ENCODE results near the gene LSP1. TPM values are rescaled to one million over a fixed set of nuclear protein-coding genes. Genes with fewer than 3 reads are reported as not detected.

The LSP1 gene
- total and polyA plus RNA-seq, 2 donors from 2014 or later: 8.4 to 26.1 TPM

- FAIRE-seq (no peak), DNase-seq (no peak)
- TF ChIP-seq CTCF (IDR thresholded peaks at IDR 0.05; ENCODE audit: borderline replicate concordance, extremely low read depth, insufficient read depth): no peak
- H3K9me3 ChIP-seq (ENCODE audit: control insufficient read depth in 2 of 3, insufficient read depth in 1 of 3, low read length in 3 of 3): no peaks in the 10 kb centered on the region
- H3K36me3 ChIP-seq (ENCODE audit: control insufficient read depth in 2 of 3, insufficient read depth in 3 of 3, low read length in 3 of 3): no peaks in the 10 kb centered on the region
- H3K27me3 ChIP-seq (ENCODE audit: control insufficient read depth, insufficient read depth, low read length): no peaks in the 10 kb centered on the region
- H3K4me1 ChIP-seq (ENCODE audit: control insufficient read depth in 2 of 3, insufficient read depth in 2 of 3, low read depth in 1 of 3, low read length in 3 of 3): peaks cover 0 to 15% (median 0%) of the 10 kb centered on the region in 3 donors
- no peak overlapping the region for H3K27ac ChIP-seq (ENCODE audit: low read depth in 2 of 2, low read length in 2 of 2)
- H3K4me3 ChIP-seq (ENCODE audit: low read length in 3 of 3): no peak overlapping the region
- intact Hi-C loops (cut with DNase I): no loop called here
- no peak overlapping the region for H3K9ac ChIP-seq (ENCODE audit: low read length in 3 of 3)
These were observed 7.2 kb downstream of the LSP1 start for GRCh38 chr11:1860108-1860507.

- DNase-seq (no peak), FAIRE-seq (no peak)
- H3K36me3 ChIP-seq (ENCODE audit: control insufficient read depth in 2 of 3, insufficient read depth in 3 of 3, low read length in 3 of 3): no peaks in the 10 kb centered on the region
- H3K4me1 ChIP-seq (ENCODE audit: control insufficient read depth in 2 of 3, insufficient read depth in 2 of 3, low read depth in 1 of 3, low read length in 3 of 3): peaks cover 0 to 17% (median 0%) of the 10 kb centered on the region in 3 donors
- H3K9ac ChIP-seq (ENCODE audit: low read length in 3 of 3): no peak overlapping the region
- TF ChIP-seq CTCF (IDR thresholded peaks at IDR 0.05; ENCODE audit: borderline replicate concordance, extremely low read depth, insufficient read depth): no peak
- H3K4me3 ChIP-seq (ENCODE audit: low read length in 3 of 3): no peak overlapping the region
- H3K27ac ChIP-seq (ENCODE audit: low read depth in 2 of 2, low read length in 2 of 2): no peak overlapping the region
- no peaks in the 10 kb centered on the region for H3K27me3 ChIP-seq (ENCODE audit: control insufficient read depth, insufficient read depth, low read length)
- H3K9me3 ChIP-seq (ENCODE audit: control insufficient read depth in 2 of 3, insufficient read depth in 1 of 3, low read length in 3 of 3): no peaks in the 10 kb centered on the region
- intact Hi-C loops (cut with DNase I): no loop called here
These were observed 8.8 kb downstream of the LSP1 start for GRCh38 chr11:1861435-1862411.

GRCh38 chr11:1862588-1863351, 9.9 kb downstream of the LSP1 start:
- Histone ChIP-seq H3K27ac (ENCODE audit: low read depth in 2 of 2, low read length in 2 of 2) (no peak overlapping the region), H3K36me3 (ENCODE audit: control insufficient read depth in 2 of 3, insufficient read depth in 3 of 3, low read length in 3 of 3) (no peaks in the 10 kb centered on the region), H3K4me3 (ENCODE audit: low read length in 3 of 3) (no peak overlapping the region), H3K27me3 (ENCODE audit: control insufficient read depth, insufficient read depth, low read length) (no peaks in the 10 kb centered on the region), H3K9me3 (ENCODE audit: control insufficient read depth in 2 of 3, insufficient read depth in 1 of 3, low read length in 3 of 3) (no peaks in the 10 kb centered on the region), H3K9ac (ENCODE audit: low read length in 3 of 3) (no peak overlapping the region), H3K4me1 (ENCODE audit: control insufficient read depth in 2 of 3, insufficient read depth in 2 of 3, low read depth in 1 of 3, low read length in 3 of 3) (peaks cover 0 to 17% (median 0%) of the 10 kb centered on the region in 3 donors)
- peak in 1 of 5 donors; percentile 68 for DNase-seq
- FAIRE-seq: no peak
- TF ChIP-seq CTCF (IDR thresholded peaks at IDR 0.05; ENCODE audit: borderline replicate concordance, extremely low read depth, insufficient read depth): no peak
- intact Hi-C loops (cut with DNase I): no loop called here
